BLaER1 (cell line): ENCODE data around the gene HECW1.
"Not testable (repeated sequence)": the region's sequence is repeated elsewhere in the genome, so short reads cannot be mapped to it uniquely, and the experiment has no call there.

Source experiments
- H3K27ac ChIP-seq: shearing (Covaris generic); formaldehyde crosslinking; 2 replicates; pipeline ENCODE4 v1.8.1; 2022
- H3K27me3 ChIP-seq: shearing (Covaris generic); formaldehyde crosslinking; 2 replicates; pipeline ENCODE4 v1.8.1; 2022
- H3K36me3 ChIP-seq: shearing (Covaris generic); formaldehyde crosslinking; 2 replicates; pipeline ENCODE4 v1.8.1; 2022
- H3K4me1 ChIP-seq: shearing (Covaris generic); formaldehyde crosslinking; 2 replicates; pipeline ENCODE4 v1.8.1; 2022
- H3K4me2 ChIP-seq: shearing (Covaris generic); formaldehyde crosslinking; 2 replicates; pipeline ENCODE4 v1.8.1; 2022
- H3K4me3 ChIP-seq: shearing (Covaris generic); formaldehyde crosslinking; 2 replicates; pipeline ENCODE4 v1.8.1; 2022
- H3K9ac ChIP-seq: shearing (Covaris generic); formaldehyde crosslinking; 2 replicates; pipeline ENCODE4 v1.8.1; 2022
- H3K9me3 ChIP-seq: shearing (Covaris generic); formaldehyde crosslinking; 2 replicates; pipeline ENCODE4 v1.8.1; 2022
- H4K20me1 ChIP-seq: shearing (Covaris generic); formaldehyde crosslinking; 2 replicates; pipeline ENCODE4 v1.8.1; 2022
- Cebpa-rat ChIP-seq: shearing (Covaris generic); IDR thresholded peaks from 2 replicates; pipeline ENCODE4 v1.8.1; 2022

HECW1 gene

GRCh38 chr7:43211693-43212092 is 99.2 kb downstream of the HECW1 start:
- Histone ChIP-seq H3K9me3 (no peaks in the 10 kb centered on the region), H3K4me2 (no peak overlapping the region), H3K4me3 (no peak overlapping the region), H3K36me3 (no peaks in the 10 kb centered on the region; the same call in 1 of the 2 replicates), H3K9ac (no peak overlapping the region), H3K27me3 (no peaks in the 10 kb centered on the region), H3K27ac (no peak overlapping the region), H4K20me1 (peaks cover 5% of the 10 kb centered on the region; the same call in 1 of the 2 replicates), H3K4me1 (peaks cover 23% of the 10 kb centered on the region)
- TF ChIP-seq Cebpa-rat: no peak

- no peak overlapping the region for H3K27ac ChIP-seq
- no peaks in the 10 kb centered on the region for H3K27me3 ChIP-seq
- H3K4me2 ChIP-seq: no peak overlapping the region
- H4K20me1 ChIP-seq: peaks cover 5% of the 10 kb centered on the region; the same call in 1 of the 2 replicates
- H3K4me1 ChIP-seq: peaks cover 25% of the 10 kb centered on the region
- H3K4me3 ChIP-seq: no peak overlapping the region
- H3K9ac ChIP-seq: no peak overlapping the region
- TF ChIP-seq Cebpa-rat: no peak
- H3K9me3 ChIP-seq: no peaks in the 10 kb centered on the region
- no peaks in the 10 kb centered on the region; the same call in 1 of the 2 replicates for H3K36me3 ChIP-seq
Observed at GRCh38 chr7:43212921-43213320, 100.5 kb downstream of the HECW1 start.

- Histone ChIP-seq H3K36me3 (no peaks in the 10 kb centered on the region; the same call in 1 of the 2 replicates), H3K4me1 (peaks cover 25% of the 10 kb centered on the region), H3K4me3 (no peak overlapping the region), H4K20me1 (peaks cover 5% of the 10 kb centered on the region; the same call in 1 of the 2 replicates), H3K4me2 (peak overlapping the region; percentile 35), H3K27me3 (no peaks in the 10 kb centered on the region), H3K27ac (no peak overlapping the region), H3K9me3 (0 out of 2 replicates have a peak, but pooled peaks cover 3% of the 10 kb centered on the region), H3K9ac (no peak overlapping the region)
- TF ChIP-seq Cebpa-rat: no peak
Observed at GRCh38 chr7:43215061-43215460, 102.6 kb downstream of the HECW1 start.

DNA sequence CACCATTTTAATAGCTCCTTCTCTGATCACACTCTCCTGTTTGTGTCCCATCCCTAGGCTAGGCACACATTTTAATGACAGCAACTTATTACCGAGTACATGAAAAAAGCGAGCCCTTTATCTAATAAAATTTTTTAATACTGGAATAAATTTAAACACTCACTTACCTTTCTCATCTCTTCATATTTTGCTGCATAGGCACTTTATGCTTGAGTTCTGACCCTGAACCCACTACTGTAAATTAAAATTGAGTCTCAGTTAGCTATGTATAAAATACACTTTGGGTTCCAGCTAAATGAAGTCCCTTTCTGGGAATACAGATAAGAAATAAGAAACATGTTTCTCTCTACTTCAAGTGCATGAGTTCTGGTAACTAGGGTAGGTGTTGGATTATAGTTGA is 104.6 kb downstream of the HECW1 start:
- H4K20me1 ChIP-seq: peaks cover 5% of the 10 kb centered on the region; the same call in 1 of the 2 replicates
- no peak overlapping the region for H3K4me3 ChIP-seq
- H3K4me2 ChIP-seq: no peak overlapping the region
- H3K27me3 ChIP-seq: no peaks in the 10 kb centered on the region
- TF ChIP-seq Cebpa-rat: no peak
- H3K27ac ChIP-seq: no peak overlapping the region
- 0 out of 2 replicates have a peak, but pooled peaks cover 3% of the 10 kb centered on the region for H3K9me3 ChIP-seq
- H3K9ac ChIP-seq: no peak overlapping the region
- peaks cover 25% of the 10 kb centered on the region for H3K4me1 ChIP-seq
- H3K36me3 ChIP-seq: peaks cover 3% of the 10 kb centered on the region; the same call in 1 of the 2 replicates

- H3K4me1 ChIP-seq: peaks cover 25% of the 10 kb centered on the region
- H3K9me3 ChIP-seq, H3K36me3 ChIP-seq, H3K4me2 ChIP-seq, H3K27me3 ChIP-seq, H3K27ac ChIP-seq, H3K4me3 ChIP-seq, H4K20me1 ChIP-seq, H3K9ac ChIP-seq: not testable (repeated sequence)
Observed at GRCh38 chr7:43218901-43219300, 106.5 kb downstream of the HECW1 start.

DNA sequence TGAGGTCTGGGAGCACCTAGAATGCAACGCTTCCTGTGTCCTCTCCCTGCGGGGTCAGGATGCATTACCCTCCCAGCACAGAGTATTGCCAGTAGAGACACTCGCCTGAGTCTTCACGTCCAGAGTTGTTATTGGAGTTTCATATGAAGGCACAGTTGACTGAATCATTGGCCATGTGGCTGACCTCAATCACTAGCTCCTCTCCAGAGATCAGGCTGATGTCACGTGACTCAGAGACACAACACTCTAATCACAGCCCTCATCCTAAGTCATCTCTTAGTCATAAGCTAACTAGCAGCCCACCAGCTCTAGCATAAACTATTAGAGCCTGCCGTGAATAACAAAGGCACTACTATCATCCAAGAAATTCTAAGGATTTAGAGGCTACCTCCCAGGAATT is 107.8 kb downstream of the HECW1 start:
- no peak overlapping the region for H3K27ac ChIP-seq
- no peak overlapping the region for H3K9ac ChIP-seq
- H3K4me3 ChIP-seq: no peak overlapping the region
- 0 out of 2 replicates have a peak, but pooled peaks cover 3% of the 10 kb centered on the region for H3K9me3 ChIP-seq
- peaks cover 3% of the 10 kb centered on the region; the same call in 1 of the 2 replicates for H3K36me3 ChIP-seq
- H3K27me3 ChIP-seq: no peaks in the 10 kb centered on the region
- peaks cover 15% of the 10 kb centered on the region for H3K4me1 ChIP-seq
- H4K20me1 ChIP-seq: no peaks in the 10 kb centered on the region; the same call in 1 of the 2 replicates
- TF ChIP-seq Cebpa-rat: no peak
- no peak overlapping the region for H3K4me2 ChIP-seq

- peaks cover 11% of the 10 kb centered on the region for H3K4me1 ChIP-seq
- no peak for TF ChIP-seq Cebpa-rat
Observed at GRCh38 chr7:43220742-43221141, 108.3 kb downstream of the HECW1 start.

GRCh38 chr7:43229801-43230200 is 117.4 kb downstream of the HECW1 start:
- TF ChIP-seq Cebpa-rat: no peak
- H3K4me2 ChIP-seq: no peak overlapping the region
- H3K27ac ChIP-seq: no peak overlapping the region

More at GRCh38 chr7:43220742-43221141, 108.3 kb downstream of the HECW1 start:
- Histone ChIP-seq H3K36me3 (peaks cover 3% of the 10 kb centered on the region; the same call in 1 of the 2 replicates), H3K27ac (no peak overlapping the region), H4K20me1 (no peaks in the 10 kb centered on the region), H3K4me3 (no peak overlapping the region), H3K27me3 (no peaks in the 10 kb centered on the region), H3K9ac (no peak overlapping the region), H3K4me2 (no peak overlapping the region), H3K9me3 (0 out of 2 replicates have a peak, but pooled peaks cover 3% of the 10 kb centered on the region)

GRCh38 chr7:43232366-43232765 is 119.9 kb downstream of the HECW1 start:
- Histone ChIP-seq H3K9me3 (peaks cover 6% of the 10 kb centered on the region; the same call in 1 of the 2 replicates), H3K4me2 (peak overlapping the region; percentile 39), H3K27ac (no peak overlapping the region), H3K4me1 (peaks cover 26% of the 10 kb centered on the region), H4K20me1 (no peaks in the 10 kb centered on the region), H3K4me3 (no peak overlapping the region), H3K9ac (no peak overlapping the region), H3K27me3 (no peaks in the 10 kb centered on the region), H3K36me3 (no peaks in the 10 kb centered on the region)
- TF ChIP-seq Cebpa-rat: no peak

More at GRCh38 chr7:43229801-43230200, 117.4 kb downstream of the HECW1 start:
- H3K9ac ChIP-seq: no peak overlapping the region
- peaks cover 6% of the 10 kb centered on the region; the same call in 1 of the 2 replicates for H3K9me3 ChIP-seq
- H3K27me3 ChIP-seq: no peaks in the 10 kb centered on the region
- no peaks in the 10 kb centered on the region for H4K20me1 ChIP-seq
- H3K4me1 ChIP-seq: peaks cover 26% of the 10 kb centered on the region
- no peak overlapping the region for H3K4me3 ChIP-seq
- H3K36me3 ChIP-seq: no peaks in the 10 kb centered on the region

DNA sequence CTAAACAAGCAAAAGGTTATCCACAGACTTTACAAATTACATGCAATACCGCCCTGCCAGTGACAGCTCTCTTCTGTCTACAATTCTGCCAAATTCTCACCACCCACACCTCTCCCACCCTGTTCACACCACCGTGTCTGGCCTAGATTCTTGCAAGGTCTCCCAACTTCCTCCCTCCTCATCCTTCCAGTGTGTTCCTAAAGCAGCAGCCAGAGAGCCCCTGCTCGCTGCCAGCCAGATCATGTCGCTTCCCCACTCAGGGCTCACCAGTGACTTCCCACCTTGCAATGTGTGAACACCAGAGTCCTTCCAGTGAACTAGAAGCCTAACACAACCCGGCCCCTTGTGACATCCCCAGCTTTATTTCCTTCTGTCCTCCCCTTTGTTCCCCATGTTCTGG is 121.6 kb downstream of the HECW1 start:
- no peak overlapping the region for H3K27ac ChIP-seq
- H3K4me2 ChIP-seq: no peak overlapping the region
- no peak overlapping the region for H3K9ac ChIP-seq
- no peaks in the 10 kb centered on the region for H4K20me1 ChIP-seq
- H3K27me3 ChIP-seq: no peaks in the 10 kb centered on the region
- H3K4me1 ChIP-seq: peaks cover 26% of the 10 kb centered on the region
- H3K36me3 ChIP-seq: no peaks in the 10 kb centered on the region
- no peak overlapping the region for H3K4me3 ChIP-seq
- peaks cover 6% of the 10 kb centered on the region; the same call in 1 of the 2 replicates for H3K9me3 ChIP-seq
- TF ChIP-seq Cebpa-rat: no peak
